Esophagus mucosa (tissue), 1 donor: Measurements from ENCODE around the gene SMYD2. TPM values are rescaled to one million over a fixed set of nuclear protein-coding genes. Genes with fewer than 3 reads are reported as not detected.

Experiments
- ATAC-seq: fragments of 200-7000 bp; cut with Tn5 transposase; one replicate; pipeline ENCODE4 v1.9.1; 2020
- total RNA-seq: library from RNA; stranded (reverse); gene quantifications from one replicate; pipeline ENCODE4 v1.2.4, GENCODE V29; 2023
- donor health status: DM: yes; HTN: yes; CAD: no.

The SMYD2 gene
- total RNA-seq, 1 donor from 2014 or later = 32.1 TPM

DNA sequence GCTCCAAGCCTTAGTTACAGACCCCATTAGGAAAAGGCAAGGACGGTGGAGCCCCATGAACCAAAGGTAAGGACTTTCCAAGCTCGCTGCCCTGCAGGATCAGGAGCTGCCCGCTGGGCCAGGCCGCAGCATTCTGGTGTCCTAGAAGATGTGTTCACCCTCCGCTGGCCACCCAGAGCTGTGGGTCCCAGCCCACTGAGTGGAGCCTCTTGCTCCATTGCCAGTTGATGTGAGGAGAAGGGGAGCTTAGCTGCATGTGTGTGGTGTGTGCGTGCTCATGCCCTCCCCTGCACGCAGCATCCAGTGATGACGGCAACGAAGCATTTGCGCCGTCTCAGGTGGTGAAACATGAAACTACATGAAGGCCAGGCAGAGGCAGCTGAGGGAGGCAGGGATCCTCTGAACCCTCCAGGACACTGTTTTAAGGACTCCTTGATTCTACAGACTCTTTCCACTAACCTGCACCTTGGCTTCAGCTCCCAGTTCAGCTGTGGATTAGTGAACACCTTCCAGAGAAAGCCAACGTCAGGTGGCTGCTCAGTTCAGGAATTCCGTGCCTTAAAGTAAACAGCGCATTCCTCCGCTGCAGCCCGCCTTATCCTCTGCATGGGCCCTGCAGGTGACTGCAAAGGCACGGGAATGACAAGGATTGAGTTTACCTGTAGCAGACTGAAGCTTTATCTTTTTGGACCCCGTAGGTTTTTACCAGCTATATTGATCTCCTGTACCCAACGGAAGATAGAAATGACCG is 48.7 kb downstream of the SMYD2 start:
- peak; percentile 42 for ATAC-seq

- peak; percentile 79 for ATAC-seq
Observed at GRCh38 chr1:214330222-214330621, 49.3 kb downstream of the SMYD2 start.

DNA sequence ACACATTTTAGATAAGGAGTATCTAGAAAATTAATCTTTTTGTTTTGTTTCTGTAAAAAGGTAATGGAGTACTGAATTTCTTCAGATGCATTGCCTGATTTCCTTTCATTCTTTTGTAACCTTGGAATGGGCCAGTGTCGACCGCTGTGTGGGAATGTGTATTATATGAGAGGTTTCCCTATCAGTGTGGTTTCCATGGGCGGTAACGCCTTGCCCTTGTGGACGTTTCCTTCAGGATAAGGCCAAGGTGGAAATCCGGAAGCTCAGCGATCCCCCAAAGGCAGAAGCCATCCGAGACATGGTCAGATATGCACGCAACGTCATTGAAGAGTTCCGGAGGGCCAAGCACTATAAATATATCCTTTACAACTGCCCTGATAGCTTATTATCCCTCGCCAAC is 49.8 kb downstream of the SMYD2 start:
- ATAC-seq = no peak

DNA sequence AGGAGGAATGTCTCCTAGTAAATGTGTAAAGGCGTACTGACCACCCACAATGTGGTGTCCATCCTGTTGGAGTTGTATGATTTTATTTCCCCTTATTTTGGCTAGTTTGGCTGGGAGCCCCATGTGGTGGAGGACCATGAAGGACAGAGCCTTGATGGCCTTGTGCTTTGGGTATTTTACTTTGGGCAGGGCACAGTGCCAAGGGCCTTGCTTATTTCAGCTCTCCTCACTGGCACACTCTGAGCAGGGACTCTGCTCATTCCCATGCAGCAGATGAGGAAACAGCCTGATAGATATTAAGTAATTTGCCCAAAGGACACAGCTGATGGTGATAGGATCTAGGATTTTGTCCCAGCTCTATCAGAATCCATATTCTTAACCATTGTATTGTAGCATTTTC is 50.2 kb downstream of the SMYD2 start:
- ATAC-seq = no peak

DNA sequence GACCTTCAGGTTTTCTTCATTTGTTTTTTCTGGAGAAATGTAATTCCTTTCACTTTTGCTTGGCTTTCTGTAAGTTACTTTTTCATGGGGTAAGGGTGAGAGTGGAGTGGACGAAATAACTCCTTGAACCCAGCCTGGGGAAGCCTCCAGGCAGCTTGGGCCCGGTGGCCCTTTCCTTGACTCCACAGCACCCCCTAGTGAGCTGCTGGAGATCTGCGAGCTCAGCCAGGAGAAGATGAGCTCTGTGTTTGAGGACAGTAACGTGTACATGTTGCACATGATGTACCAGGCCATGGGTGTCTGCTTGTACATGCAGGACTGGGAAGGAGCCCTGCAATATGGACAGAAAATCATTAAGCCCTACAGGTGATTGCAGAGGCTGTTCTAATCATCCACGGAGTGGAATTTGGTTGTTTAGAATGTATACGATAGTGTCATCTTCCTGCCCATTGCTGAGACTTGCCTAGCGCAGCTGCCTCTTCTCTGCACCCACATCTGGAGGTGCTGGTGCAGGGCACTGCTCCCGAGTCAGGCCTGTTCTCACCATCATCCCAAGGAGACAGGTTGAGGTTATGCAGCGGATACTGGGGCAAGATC is 51.0 kb downstream of the SMYD2 start:
- ATAC-seq = peak; percentile 31

DNA sequence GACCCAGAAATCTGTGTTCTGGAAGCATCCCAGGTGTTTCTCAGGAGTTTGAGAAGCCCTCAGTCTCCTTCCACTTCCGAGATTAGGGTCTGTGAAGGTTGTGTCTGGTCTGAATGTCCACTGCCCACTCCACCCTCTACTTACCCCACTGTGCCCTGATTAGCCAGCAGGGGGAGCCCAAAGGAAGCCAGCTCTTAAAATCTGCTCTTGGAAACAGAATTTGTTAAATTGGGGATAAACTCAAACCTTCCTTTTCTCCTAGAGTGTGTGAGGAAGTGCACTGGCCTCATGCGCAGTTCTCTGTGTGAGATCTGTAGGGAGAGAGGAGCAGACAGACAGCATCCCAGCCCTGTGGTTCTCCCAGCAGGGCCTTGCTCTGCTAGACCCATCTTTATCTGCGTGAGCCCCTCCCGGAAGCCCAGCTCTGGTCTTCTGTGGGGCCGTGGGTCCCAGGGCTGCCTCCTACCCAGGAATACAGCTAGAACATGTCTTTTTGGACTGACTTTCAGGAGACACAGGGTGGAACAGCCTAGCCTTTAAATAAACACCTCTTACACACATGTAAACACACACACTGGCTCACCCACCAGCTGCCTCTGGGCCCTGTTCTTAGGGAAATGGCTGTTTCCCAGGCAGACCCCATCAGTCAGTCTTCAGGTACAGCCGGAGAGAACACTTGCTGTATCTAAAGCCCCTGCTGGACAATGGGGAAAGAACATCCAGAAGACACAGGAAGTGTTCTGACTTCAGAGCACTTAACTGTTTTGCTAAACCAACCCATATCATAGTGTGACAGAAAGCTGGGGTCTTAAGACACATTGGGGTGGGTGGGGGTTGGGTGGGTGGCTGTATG is 52.2 kb downstream of the SMYD2 start:
- no peak for ATAC-seq

- ATAC-seq = no peak
Observed at GRCh38 chr1:214335567-214335966, 54.6 kb downstream of the SMYD2 start.

- no peak for ATAC-seq
Observed at GRCh38 chr1:214337015-214337414, 56.1 kb downstream of the SMYD2 start.

DNA sequence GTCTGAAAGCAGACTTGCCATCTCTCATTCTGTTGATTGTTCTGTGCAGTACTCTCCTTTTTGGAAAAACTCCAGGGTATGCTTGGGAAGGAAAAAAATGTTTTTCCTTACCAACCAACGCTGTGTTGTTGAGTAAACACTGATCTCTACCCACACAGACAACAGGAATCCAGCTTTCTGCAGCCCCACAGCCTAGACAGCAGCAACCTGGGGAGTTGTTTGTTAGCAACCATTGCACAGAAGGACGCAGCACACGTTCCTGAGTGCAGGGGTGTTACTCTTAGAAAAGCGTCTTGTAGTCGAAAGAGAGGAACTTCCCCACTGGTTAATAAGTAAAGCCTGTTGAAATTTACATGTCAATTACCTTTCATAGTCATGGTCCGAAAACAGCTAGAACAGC is 56.6 kb downstream of the SMYD2 start:
- no peak for ATAC-seq

- ATAC-seq = no peak
Observed at GRCh38 chr1:214338212-214338611, 57.3 kb downstream of the SMYD2 start.

DNA sequence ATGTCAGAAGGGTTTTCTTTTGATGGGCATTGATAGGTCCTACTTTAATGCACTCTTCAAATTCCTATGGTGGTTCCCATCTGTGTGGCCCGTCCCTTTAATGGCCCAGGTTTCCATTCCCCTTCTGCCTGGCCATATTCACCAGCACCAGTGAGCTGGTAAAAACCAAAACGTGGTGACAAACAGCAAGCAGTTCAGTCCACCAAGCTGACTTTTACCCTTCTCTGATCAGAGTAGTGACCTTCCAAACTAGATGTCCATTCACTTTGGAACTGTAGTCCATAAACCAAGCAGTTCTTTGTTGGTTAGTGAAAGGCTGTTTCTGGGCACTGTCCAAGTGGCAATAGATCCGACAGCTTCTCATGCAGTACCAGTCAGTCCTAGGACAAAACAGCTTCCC is 60.5 kb downstream of the SMYD2 start:
- no peak for ATAC-seq

- ATAC-seq = no peak
Observed at GRCh38 chr1:214341932-214342331, 61.0 kb downstream of the SMYD2 start.

GRCh38 chr1:214342525-214342924 is 61.6 kb downstream of the SMYD2 start:
- ATAC-seq = no peak

DNA sequence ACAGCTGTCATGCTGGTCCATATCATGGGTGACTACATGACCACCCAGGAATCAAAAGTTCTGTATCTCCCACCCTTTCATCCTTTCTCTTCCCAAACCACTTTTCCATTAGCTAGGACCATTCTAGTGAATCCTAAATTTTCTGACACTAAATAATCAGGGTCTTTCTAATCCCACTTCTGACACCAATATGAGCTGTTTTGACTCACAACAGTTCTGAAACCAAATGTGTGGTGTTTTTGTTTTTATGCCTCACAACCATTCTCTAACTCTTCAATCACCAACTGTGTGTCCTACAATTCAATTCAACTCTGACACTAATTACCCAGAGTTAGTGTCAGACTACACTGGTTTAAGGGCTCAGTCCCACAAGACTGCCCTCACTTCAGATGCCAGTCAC is 63.9 kb downstream of the SMYD2 start:
- ATAC-seq = no peak

- no peak for ATAC-seq
Observed at GRCh38 chr1:214349008-214349407, 68.0 kb downstream of the SMYD2 start.

DNA sequence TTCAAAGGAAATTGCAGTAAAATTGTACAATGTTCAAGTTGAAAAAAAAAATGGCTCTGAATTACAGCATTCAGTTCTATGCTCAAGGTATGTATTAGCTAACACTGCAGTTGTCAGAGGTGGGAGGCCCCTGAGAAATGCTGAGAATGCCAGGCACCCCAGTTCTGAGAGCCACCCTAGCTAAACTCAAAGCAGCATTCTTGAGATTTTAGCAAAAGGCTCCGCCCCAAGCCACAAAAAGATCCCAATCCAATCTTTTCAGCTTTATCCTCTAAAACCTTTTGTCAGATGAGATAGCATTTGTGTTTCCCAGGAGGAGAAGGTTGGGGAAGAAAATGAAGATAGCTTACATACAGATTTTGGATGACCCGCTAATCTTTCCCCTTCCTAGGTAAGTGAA is 68.8 kb downstream of the SMYD2 start:
- no peak for ATAC-seq

DNA sequence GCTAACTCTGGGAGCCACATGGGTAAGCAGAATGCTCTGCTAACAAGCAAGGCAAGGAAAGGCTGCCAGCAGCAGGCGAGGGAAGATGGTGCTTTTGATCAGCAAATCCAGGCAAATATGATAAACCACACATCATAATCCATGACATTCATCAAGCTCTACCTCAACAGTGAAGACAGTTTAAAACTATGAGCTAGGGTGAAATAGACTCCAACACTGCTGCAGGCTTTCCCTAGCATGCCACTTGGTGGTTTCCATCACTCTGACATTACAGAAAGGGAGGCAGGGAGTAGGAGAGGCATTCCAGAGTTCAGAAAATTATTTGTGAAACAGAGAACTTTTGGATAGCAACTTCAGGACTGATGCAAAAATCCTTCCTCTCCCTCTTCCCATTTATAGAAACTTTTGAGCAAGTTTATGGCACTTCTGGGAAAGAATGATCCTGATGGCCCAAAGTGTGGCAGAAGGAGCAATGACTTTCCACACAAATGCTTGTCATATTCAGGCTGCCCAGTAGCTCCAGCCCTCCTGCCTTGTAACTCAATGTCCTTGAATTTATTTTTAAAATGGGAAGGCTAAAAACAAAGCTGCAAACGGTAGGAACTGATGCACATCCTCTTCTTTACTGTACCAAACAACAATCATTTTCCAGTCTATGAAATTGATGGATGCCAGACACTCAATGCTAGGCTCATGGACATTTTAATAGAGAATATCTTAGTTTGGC is 70.8 kb downstream of the SMYD2 start:
- ATAC-seq = no peak

- ATAC-seq = no peak
Observed at GRCh38 chr1:214352838-214353237, 71.9 kb downstream of the SMYD2 start.

DNA sequence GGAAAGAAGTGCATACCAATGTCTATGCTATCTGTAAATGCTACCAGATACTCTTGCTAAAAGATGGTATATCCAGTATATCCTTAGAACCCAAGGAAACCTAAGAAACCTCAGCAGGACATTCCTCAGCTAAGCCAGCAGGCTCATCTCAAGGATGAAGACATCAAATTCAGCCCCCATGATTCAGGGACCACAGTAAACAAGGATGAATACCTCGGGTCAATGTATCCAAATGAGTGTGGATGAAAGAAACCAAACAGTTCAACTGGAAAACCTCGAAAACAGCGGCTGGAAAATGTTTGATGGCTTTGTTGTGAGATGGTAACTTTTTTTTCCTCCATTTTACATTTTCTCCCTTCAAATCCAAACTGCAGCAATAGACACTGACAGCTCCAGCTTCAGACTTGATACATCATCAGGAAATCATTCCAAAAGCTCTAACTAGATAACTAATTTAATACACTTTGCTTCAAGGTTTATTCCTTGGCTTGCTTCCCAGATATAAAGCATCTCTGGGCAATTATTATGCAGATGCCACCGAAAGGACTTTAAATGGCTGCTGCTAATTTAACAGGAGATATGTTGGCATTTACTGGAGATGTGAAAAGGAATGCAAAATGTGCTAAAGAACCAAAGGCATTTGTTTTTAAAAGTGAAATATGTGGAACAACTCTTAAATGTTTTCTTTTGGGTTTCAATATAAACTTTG is 73.6 kb downstream of the SMYD2 start:
- ATAC-seq = no peak

DNA sequence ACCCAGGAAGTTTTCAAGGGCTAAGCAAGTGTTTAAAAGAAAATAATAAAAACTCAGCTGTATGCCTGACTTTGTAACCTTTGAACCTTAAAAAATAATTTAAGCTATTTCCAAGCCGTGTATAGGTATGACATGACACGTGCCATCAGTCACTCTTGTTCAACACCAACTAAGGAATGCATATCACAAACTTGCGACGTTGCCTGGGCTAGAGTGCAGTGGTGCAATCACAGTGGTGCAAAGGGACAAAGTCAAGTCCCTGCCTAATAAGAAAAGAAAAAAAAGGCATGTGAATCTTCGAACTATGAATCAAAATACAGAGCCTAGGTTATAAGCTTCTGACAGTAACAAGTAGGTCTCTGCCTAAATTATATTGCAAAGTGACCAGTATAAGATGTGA is 79.2 kb downstream of the SMYD2 start:
- no peak for ATAC-seq

DNA sequence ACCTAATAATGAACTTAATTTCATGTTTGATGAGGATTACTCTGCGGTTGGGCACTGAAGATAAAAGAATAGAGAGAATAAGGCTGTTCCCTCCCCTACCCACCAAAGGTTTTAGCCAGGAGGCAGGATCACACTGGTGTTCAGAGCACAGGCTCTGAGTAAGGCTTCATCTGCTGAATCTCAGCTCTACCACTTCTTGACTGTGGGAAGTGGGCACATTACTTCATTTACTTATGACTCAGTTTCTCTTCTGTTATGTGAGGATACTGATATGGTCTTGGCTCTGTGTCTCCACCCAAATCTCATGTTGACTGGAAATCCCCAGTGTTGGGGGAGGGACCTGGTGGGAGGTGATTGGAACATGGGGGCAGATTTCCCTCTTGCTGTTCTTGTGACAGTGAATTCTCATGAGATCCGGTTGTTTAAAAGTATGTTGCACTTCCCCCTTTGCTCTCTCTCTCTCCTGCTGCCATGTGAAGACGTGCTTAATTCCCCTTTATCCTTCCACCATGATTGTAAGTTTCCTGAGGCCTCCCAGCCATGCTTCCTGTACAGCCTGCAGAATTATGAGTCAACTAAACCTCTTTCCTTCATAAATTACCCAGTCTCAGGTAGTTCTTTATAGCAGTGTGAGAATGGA is 79.7 kb downstream of the SMYD2 start:
- ATAC-seq = no peak

GRCh38 chr1:214361636-214362035 is 80.7 kb downstream of the SMYD2 start:
- no peak for ATAC-seq
